ENCODE results near the gene ARID1B. TPM values are rescaled to one million over a fixed set of nuclear protein-coding genes. Genes with fewer than 3 reads are reported as not detected.
"Not testable (repeated sequence)": the region's sequence is repeated elsewhere in the genome, so short reads cannot be mapped to it uniquely, and the experiment has no call there.

The ARID1B gene
- total RNA-seq, 1 donor: 55.0 TPM

DNA sequence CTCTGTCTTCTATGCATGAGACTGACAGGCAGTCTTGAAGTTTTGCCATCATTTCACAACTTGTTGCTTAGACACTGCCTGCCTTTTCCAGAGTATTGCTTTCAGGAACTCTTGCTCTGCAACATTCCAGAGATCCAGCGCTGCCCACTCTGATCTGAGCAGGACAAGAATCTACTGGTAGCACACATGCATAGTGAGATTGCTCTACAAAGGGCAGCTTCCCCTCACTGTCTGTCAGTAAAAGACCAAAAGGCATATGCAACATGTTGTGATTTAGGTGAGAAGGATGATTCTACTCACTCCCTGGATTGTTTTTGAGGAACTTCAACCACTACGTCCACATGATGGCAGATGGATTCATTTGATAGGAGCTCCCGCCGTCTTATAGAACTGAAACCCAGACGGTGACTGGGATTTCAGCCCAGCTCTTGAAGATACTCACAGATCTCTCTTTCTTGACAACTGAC lies 259.1 kb downstream of the ARID1B start:
- H4K20me1 ChIP-seq (ENCODE audit: insufficient read depth, low read length): no peaks in the 10 kb centered on the region
- H3K27ac ChIP-seq (ENCODE audit: low read depth, low read length): peak overlapping the region; percentile 5

DNA sequence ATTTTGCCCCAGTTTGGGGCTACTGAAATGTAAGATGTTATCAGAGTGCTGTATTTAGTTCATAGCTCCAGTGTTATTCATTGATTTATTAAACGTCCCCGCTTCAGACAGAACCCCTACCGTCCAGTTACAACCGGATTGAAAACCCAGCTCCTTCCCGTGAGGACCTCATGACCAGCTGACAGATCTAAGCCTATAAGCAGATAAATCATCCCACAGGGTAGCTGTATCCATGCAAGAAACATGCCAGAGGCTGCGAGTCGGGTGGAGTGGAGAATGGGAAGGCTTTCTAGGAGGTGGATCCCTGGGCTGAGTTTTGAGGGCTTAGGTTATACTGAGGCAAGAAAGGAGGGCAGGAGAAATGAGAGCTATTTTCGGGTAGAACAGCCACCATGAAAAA lies 260.0 kb downstream of the ARID1B start:
- peaks cover 51% of the 10 kb centered on the region for H3K79me2 ChIP-seq (ENCODE audit: insufficient read depth, low read length)
- no peak for DNase-seq (ENCODE audit: insufficient read length, low spot score, missing footprints)

More for the DNA sequence above, 259.1 kb downstream of the ARID1B start:
- no peaks in the 10 kb centered on the region for H3K9me3 ChIP-seq (ENCODE audit: low read depth, low read length)
- H3K4me1 ChIP-seq (ENCODE audit: insufficient read depth, low read length): peaks cover 28% of the 10 kb centered on the region
- no peaks in the 10 kb centered on the region for H3K27me3 ChIP-seq (ENCODE audit: insufficient read depth, low read length)
- DNase-seq (ENCODE audit: insufficient read length, low spot score, missing footprints): peak; percentile 21
- H3K4me3 ChIP-seq (ENCODE audit: insufficient read depth, low read length): no peak overlapping the region
- peaks cover 53% of the 10 kb centered on the region for H3K79me2 ChIP-seq (ENCODE audit: insufficient read depth, low read length)
- H2AFZ ChIP-seq (ENCODE audit: low read length): no peak overlapping the region
- H3K36me3 ChIP-seq (ENCODE audit: insufficient read depth, low read length): no peaks in the 10 kb centered on the region
- TF ChIP-seq, protein P1, sequence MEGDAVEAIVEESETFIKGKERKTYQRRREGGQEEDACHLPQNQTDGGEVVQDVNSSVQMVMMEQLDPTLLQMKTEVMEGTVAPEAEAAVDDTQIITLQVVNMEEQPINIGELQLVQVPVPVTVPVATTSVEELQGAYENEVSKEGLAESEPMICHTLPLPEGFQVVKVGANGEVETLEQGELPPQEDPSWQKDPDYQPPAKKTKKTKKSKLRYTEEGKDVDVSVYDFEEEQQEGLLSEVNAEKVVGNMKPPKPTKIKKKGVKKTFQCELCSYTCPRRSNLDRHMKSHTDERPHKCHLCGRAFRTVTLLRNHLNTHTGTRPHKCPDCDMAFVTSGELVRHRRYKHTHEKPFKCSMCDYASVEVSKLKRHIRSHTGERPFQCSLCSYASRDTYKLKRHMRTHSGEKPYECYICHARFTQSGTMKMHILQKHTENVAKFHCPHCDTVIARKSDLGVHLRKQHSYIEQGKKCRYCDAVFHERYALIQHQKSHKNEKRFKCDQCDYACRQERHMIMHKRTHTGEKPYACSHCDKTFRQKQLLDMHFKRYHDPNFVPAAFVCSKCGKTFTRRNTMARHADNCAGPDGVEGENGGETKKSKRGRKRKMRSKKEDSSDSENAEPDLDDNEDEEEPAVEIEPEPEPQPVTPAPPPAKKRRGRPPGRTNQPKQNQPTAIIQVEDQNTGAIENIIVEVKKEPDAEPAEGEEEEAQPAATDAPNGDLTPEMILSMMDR (IDR thresholded peaks at IDR 0.05; ENCODE audit: extremely low read depth, low read depth, low read length): no peak
- H3K4me2 ChIP-seq (ENCODE audit: insufficient read depth, low read length): peak overlapping the region; percentile 26

DNA sequence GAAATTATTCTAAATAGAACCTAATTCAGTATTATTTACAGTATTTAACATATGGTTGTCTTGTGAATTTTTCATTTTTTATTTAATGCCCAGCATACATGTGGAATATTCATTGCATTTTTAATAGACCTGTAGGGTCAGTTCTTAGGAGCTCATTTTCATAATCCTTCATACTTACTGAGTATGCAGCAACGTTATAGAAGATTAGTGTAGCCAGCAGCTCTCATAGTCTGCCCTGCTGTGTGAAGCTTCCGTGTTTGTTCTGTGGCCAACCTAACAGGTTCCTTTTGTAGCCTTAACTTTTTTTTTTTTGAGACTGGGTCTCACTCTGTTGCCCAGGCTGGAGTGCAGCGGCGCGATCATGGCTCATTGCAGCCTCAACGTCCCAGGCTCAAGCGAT lies 261.4 kb downstream of the ARID1B start:
- DNase-seq (ENCODE audit: insufficient read length, low spot score, missing footprints): no peak
- H3K4me3 ChIP-seq (ENCODE audit: insufficient read depth, low read length): no peak overlapping the region
- H3K79me2 ChIP-seq (ENCODE audit: insufficient read depth, low read length): peaks cover 39% of the 10 kb centered on the region
- TF ChIP-seq, protein P1 (IDR thresholded peaks at IDR 0.05; ENCODE audit: extremely low read depth, low read depth, low read length): no peak
- H2AFZ ChIP-seq (ENCODE audit: low read length): no peak overlapping the region
- H3K4me1 ChIP-seq (ENCODE audit: insufficient read depth, low read length): peaks cover 24% of the 10 kb centered on the region
- no peaks in the 10 kb centered on the region for H4K20me1 ChIP-seq (ENCODE audit: insufficient read depth, low read length)
- H3K4me2 ChIP-seq (ENCODE audit: insufficient read depth, low read length): no peak overlapping the region
- H3K9me3 ChIP-seq (ENCODE audit: low read depth, low read length): no peaks in the 10 kb centered on the region
- H3K27ac ChIP-seq (ENCODE audit: low read depth, low read length): no peak overlapping the region
- H3K27me3 ChIP-seq (ENCODE audit: insufficient read depth, low read length): no peaks in the 10 kb centered on the region
- H3K36me3 ChIP-seq (ENCODE audit: insufficient read depth, low read length): no peaks in the 10 kb centered on the region

More for the DNA sequence above, 260.0 kb downstream of the ARID1B start:
- Histone ChIP-seq H3K27me3 (ENCODE audit: insufficient read depth, low read length) (no peaks in the 10 kb centered on the region), H3K36me3 (ENCODE audit: insufficient read depth, low read length) (no peaks in the 10 kb centered on the region), H3K27ac (ENCODE audit: low read depth, low read length) (no peak overlapping the region), H3K4me1 (ENCODE audit: insufficient read depth, low read length) (peaks cover 28% of the 10 kb centered on the region), H3K4me2 (ENCODE audit: insufficient read depth, low read length) (no peak overlapping the region), H2AFZ (ENCODE audit: low read length) (no peak overlapping the region), H3K9me3 (ENCODE audit: low read depth, low read length) (no peaks in the 10 kb centered on the region), H3K4me3 (ENCODE audit: insufficient read depth, low read length) (no peak overlapping the region), H4K20me1 (ENCODE audit: insufficient read depth, low read length) (no peaks in the 10 kb centered on the region)
- TF ChIP-seq, protein P1 (IDR thresholded peaks at IDR 0.05; ENCODE audit: extremely low read depth, low read depth, low read length): no peak

DNA sequence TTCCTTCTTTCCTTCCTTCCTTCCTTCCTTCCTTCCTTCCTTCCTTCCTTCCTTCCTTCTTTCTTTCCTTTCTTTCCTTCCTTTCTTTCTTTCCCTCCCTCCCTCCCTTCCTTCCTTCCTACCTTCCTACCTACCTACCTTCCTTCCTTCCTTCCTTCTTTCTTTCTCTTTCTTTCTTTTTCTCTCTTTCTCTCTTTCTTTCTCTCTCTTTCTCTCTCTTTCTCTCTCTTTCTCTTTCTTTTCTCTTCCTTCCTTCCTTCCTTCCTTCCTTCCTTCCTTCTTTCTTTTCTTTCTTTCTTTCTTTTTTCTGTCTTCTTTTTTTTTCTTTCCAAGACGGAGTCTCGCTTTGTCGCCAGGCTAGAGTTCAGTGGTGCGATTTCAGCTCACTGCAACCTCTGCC lies 262.5 kb downstream of the ARID1B start:
- DNase-seq (ENCODE audit: insufficient read length, low spot score, missing footprints); H3K27me3 ChIP-seq (ENCODE audit: insufficient read depth, low read length); H2AFZ ChIP-seq (ENCODE audit: low read length); H3K27ac ChIP-seq (ENCODE audit: low read depth, low read length); H3K4me3 ChIP-seq (ENCODE audit: insufficient read depth, low read length); H3K36me3 ChIP-seq (ENCODE audit: insufficient read depth, low read length); H3K9me3 ChIP-seq (ENCODE audit: low read depth, low read length); H3K4me2 ChIP-seq (ENCODE audit: insufficient read depth, low read length); H4K20me1 ChIP-seq (ENCODE audit: insufficient read depth, low read length): not testable (repeated sequence)
- Histone ChIP-seq H3K4me1 (ENCODE audit: insufficient read depth, low read length) (peaks cover 24% of the 10 kb centered on the region), H3K79me2 (ENCODE audit: insufficient read depth, low read length) (peaks cover 31% of the 10 kb centered on the region)
